HG03469 (cell line): ENCODE data around the gene LCA5L.
"Not testable (repeated sequence)": the region's sequence is repeated elsewhere in the genome, so short reads cannot be mapped to it uniquely, and the experiment has no call there.

Experiments used
- ATAC-seq: cut with Tn5 transposase; IDR thresholded peaks from one replicate; pipeline ENCODE4 v1.9.1; 2021; ENCODE audit warnings: mild to moderate bottlenecking, moderate library complexity, moderate number of reproducible peaks; ENCODE audit not compliant: unreplicated experiment

LCA5L gene

GRCh38 chr21:39388811-39389155 is 56.8 kb downstream of the LCA5L start:
- peak; percentile 13 for ATAC-seq

GRCh38 chr21:39388038-39388810 is 57.4 kb downstream of the LCA5L start:
- ATAC-seq: peak; percentile 70

DNA sequence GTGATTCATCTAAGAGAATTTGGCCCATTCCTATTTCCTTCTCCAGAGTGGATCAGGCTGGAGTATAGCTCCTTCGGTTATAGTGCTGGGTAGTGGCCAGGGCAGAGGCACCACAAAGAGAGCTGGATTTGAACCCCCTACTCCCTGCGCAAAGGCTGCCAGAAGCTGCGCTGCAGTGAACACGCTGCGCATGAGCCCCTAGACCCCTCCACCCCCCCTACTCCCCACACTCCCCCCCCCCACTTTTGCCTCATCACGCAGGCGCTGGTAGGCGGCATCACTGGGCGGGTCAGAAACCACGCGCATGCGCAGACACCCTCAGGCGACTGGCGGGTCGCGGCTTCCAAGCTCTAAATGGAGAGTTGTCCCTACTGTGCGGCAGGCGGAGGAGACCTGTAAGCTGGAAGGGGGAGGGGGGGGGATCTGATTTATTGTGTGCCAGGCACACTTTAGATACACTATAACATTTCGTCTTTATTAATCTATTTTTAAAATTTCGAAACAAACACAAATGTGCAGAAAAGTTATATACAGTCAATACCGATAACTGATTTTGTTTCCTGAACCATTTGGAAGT is 58.0 kb downstream of the LCA5L start:
- ATAC-seq: no peak

GRCh38 chr21:39386899-39387298 is 58.7 kb downstream of the LCA5L start:
- no peak for ATAC-seq

GRCh38 chr21:39386194-39386593 is 59.4 kb downstream of the LCA5L start:
- no peak for ATAC-seq

DNA sequence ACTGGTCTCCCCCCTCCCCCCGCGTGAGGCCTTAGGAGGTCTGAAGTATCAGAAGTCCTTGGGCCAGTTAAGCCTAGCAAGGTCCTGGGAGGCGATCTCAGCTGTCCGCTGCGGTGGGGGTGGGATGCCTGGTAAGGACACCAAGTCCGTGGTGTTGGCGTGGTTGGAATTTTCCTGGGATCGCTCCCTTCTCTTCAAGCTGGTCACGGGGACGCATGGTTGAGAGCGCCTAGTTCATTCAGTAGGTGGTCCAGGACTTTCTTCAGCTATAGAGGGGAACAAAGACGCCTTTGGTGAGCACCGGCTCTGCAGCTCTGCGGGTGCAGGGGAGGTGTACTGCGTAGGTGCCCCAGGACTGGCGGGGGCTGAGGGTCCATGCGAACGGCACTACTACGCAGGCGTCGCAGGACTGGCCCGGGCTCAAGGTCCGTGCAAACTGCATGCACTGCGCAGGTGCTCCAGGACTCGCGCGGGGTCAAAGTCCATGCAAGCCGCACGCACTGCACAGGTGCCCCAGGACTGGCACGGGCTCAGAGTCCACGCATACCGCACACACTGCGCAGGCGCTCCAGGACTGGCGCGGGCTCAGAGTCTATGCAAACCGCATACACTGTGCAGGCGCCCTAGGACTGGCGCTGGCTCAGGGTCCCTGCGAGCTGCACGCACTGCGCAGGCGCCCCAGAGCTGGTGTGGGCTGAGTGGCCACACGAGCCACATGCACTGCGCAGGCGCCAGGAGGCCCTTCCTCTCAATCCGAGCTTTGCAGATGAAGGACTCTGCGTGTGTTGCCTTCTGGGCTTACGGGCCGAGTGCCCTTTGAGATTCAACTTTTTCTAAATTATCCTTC is 60.1 kb downstream of the LCA5L start:
- no peak for ATAC-seq

DNA sequence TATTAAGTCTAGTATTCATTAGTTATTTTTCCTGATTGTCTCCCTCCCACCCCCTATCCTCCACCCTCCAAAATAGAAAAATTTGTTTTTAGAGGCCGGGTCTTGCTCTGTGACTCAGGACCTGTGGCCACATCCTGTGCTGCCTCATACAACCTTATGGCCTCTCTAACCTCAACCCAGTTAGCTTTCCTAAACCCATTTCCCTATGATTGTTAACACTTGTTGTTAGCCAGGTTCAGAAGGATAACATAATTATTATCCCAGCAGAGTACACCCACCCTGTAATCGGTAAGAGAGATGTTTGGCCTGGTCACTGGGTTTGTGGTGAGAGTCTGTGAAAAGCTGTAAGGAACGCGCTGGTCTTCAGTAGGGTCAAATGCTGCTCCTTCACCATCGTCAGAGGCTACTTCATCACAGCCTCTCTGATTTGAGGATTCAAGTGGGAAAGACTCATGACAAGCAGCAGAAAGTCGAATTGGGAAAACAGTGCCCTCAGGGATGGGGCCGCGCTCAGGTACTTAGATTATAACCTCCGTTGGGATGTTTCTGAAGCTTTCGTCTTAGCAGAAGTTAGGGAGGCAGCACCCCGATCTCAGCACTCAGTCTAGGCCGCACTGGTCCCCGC is 60.8 kb downstream of the LCA5L start:
- ATAC-seq: no peak

DNA sequence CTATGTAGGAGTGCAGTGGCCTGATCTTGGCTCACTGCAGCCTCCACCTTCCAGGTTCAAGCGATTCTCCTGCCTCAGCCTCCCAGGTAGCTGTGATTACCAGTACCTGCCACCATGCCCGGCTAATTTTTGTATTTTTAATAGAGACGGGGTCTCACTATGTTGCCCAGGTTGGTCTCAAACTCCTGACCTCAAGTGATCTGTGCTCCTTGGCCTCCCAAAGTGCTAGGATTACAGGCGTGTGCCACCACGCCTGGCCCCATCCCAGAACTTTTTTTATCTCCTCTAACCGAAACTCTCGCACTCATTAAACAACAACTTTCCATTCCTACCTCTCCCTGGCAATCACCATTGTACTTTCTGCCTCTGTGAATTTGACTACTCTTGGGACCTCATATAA is 63.5 kb downstream of the LCA5L start:
- ATAC-seq: not testable (repeated sequence)

GRCh38 chr21:39381009-39381408 is 64.6 kb downstream of the LCA5L start:
- ATAC-seq: no peak

- ATAC-seq: peak; percentile 95
Measured at GRCh38 chr21:39379986-39380891, 65.3 kb downstream of the LCA5L start.

DNA sequence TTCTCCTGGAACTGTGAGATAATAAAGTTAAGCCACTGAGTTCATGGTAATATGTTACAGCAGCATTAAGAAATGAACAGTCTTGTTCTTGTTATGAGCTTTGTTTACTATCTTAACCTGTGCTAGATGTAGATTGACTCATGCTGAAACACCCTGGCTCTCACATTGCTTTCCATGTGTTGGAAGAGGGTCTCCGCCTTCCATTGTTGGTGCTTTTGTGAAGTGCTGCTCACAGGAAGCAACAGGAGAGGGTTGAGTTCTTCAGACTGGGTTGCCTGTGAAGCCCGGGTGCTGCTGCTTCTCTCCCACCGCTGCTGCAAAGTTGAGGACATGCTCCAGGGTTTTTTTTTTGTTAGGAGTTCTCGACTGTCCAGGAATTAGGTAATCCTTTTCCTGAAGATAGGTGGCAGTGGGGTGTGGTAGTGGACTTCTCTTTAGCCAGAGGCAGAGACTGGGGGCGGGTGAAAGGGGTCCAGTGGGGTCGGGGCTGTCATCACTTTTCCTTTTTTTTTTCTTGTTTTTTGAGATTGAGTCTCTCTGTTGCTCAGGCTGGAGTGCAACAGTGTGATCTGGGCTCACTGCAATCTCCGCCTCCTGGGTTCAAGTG is 68.0 kb downstream of the LCA5L start:
- no peak for ATAC-seq

DNA sequence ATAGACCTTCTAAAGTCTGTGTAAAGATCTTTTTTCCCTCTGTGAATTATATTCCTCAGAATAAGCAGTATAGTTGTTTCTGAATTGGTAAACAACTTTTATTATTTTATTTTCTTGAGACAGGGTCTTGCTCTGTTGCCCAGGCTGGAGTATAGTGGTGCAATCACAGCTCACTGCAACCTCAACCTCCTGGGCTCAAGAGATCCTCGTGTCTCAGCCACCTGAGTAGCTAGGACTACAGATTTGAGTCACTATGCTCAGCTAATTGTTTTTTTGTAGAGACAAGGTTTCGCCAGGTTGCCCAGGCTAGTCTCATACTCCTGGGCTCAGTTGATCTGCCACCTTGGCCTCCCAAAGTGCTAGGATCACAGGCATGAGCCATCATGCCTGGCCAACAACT is 70.1 kb downstream of the LCA5L start:
- ATAC-seq: no peak

DNA sequence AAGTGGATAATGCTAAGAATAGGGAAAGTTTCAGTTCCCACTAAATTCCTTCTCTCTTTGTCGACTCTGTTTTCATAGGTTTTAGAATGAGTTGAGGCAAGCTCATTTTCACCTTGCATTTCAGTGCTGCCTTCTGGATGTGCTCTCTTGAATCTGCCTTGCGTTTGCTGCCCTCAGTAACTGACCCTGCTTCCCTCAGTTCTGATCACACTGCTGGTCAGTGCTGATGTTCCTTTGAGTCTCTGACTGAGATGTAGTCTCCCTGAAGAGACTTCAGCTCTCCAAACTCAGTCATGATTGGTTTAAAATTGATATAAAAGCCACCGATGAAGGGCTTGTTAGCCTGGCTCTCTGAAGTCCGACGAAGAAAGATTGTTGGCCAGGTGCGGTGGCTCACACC is 71.5 kb downstream of the LCA5L start:
- ATAC-seq: no peak

GRCh38 chr21:39373634-39374033 is 71.9 kb downstream of the LCA5L start:
- ATAC-seq: peak; percentile 46

GRCh38 chr21:39369896-39370288 is 75.7 kb downstream of the LCA5L start:
- ATAC-seq: not testable (repeated sequence)

GRCh38 chr21:39367783-39368182 is 77.8 kb downstream of the LCA5L start:
- no peak for ATAC-seq

DNA sequence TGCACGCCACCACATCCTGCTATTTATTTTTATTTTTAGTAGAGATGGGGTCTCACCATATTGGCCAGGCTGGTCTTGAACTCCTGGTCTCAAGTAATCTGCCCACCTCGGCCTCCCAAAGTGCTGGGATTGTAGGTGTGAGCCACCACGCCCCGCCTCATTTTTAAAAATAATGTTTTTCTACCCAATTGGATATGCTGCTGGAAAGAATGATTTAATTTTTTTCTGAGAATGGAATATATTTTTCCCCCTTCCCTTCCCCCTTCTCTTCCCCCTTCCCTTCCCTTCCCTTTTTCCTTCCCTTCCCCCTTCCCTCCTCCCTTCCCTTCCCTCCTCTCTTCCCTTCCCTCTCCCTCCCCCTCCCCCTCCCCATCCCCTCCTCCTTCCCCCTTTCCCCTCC is 79.0 kb downstream of the LCA5L start:
- ATAC-seq: no peak

DNA sequence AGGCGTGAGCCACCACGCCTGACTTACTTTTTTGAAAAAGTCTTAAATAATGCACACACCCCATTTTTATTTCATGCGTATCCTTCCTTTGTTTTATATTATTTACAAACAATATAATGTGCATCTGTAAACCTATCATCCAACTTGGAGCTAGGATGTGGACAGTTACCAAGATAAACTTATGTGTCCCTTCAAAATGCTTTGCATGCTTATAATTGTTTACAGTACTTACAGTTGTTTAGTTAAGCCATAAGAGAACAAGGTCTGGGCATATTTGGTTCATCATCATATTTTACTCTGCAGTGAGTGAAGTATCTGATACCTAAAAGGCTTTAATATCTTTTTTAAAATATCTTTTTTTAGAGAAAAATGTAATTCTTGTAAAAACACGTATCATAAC is 80.6 kb downstream of the LCA5L start:
- no peak for ATAC-seq

- ATAC-seq: no peak
Measured at GRCh38 chr21:39363607-39364555, 81.7 kb downstream of the LCA5L start.
